PC-9 (cell line): ENCODE results near the gene CARD11. TPM values are rescaled to one million over a fixed set of nuclear protein-coding genes. Genes with fewer than 3 reads are reported as not detected.

ENCODE experiments used
- BruUV-seq: library from RNA; stranded (reverse); fragments of 400-500 nt; replicated peaks from 2 replicates; lab custom pipeline; 2021; lab: Mats Ljungman, UMichigan
- CTCF ChIA-PET: fragments of 300-600 bp; sonication (Branson Sonifier 250); formaldehyde crosslinking; loops from one replicate; lab custom pipeline; 2022; ENCODE audit warnings: antibody characterized with exemption; lab: Charles Lee
- POLR2A ChIA-PET: fragments of 300-600 bp; sonication (Branson Sonifier 250); formaldehyde crosslinking; loops from one replicate; lab custom pipeline; 2022; ENCODE audit warnings: antibody characterized with exemption; ENCODE audit not compliant: unreplicated experiment; lab: Charles Lee
- DNase-seq, 2 experiments: peaks; one replicate each; pipeline versions ENCODE4 v3.0.0 to v3.0.0-alpha.2; 2015 to 2022; ENCODE audit warnings: mixed read lengths in 1 of 2
- H2AFZ ChIP-seq: fragments of 200-600 bp; sonication (generic); 2 replicates; pipeline ENCODE4 v1.8.1; 2017; ENCODE audit warnings: antibody characterized with exemption
- H3F3A ChIP-seq: fragments of 200-600 bp; sonication (generic); 2 replicates; pipeline ENCODE4 v1.8.1; 2017; ENCODE audit warnings: antibody characterized with exemption, mild to moderate bottlenecking, low read depth; ENCODE audit not compliant: insufficient read depth
- H3K27ac ChIP-seq: fragments of 200-600 bp; sonication (generic); 2 replicates; pipeline ENCODE4 v1.6.1; 2016; ENCODE audit warnings: mixed run types
- H3K27me3 ChIP-seq: fragments of 200-600 bp; sonication (generic); 2 replicates; pipeline ENCODE4 v1.6.1; 2016; ENCODE audit warnings: low read depth, mixed run types; ENCODE audit not compliant: insufficient read depth
- H3K36me3 ChIP-seq: fragments of 200-600 bp; sonication (generic); 2 replicates; pipeline ENCODE4 v1.6.1; 2016; ENCODE audit warnings: low read depth, mixed run types
- H3K4me1 ChIP-seq: fragments of 200-600 bp; sonication (generic); replicated peaks from 2 replicates; pipeline ENCODE4 v1.6.1; 2016; ENCODE audit warnings: mixed run types; ENCODE audit not compliant: insufficient read depth
- H3K4me2 ChIP-seq: fragments of 200-600 bp; sonication (generic); 2 replicates; pipeline ENCODE4 v1.6.1; 2017; ENCODE audit warnings: mixed run types
- H3K4me3 ChIP-seq: fragments of 200-600 bp; sonication (generic); 2 replicates; pipeline ENCODE4 v1.6.1; 2016; ENCODE audit warnings: mixed run types
- H3K79me2 ChIP-seq: fragments of 200-600 bp; sonication (generic); 2 replicates; pipeline ENCODE4 v1.6.1; 2017; ENCODE audit warnings: low read depth, mixed run types
- H3K9me2 ChIP-seq: fragments of 200-600 bp; sonication (generic); 2 replicates; pipeline ENCODE4 v1.8.1; 2017; ENCODE audit warnings: mild to moderate bottlenecking; ENCODE audit not compliant: insufficient read depth
- H3K9me3 ChIP-seq: fragments of 200-600 bp; sonication (generic); 2 replicates; pipeline ENCODE4 v1.8.1; 2016; ENCODE audit warnings: low read depth; ENCODE audit not compliant: insufficient read depth
- H4K20me1 ChIP-seq: fragments of 200-600 bp; sonication (generic); 2 replicates; pipeline ENCODE4 v1.8.1; 2017; ENCODE audit not compliant: insufficient read depth
- EZH2 ChIP-seq: fragments of 200-600 bp; sonication (generic); IDR thresholded peaks from 2 replicates; pipeline ENCODE4 v1.8.0; 2017; ENCODE audit warnings: antibody characterized with exemption, low read depth
- intact Hi-C: fragments of 100-400 bp; cut with micrococcal nuclease; formaldehyde crosslinking; loops from one replicate; pipeline ENCODE4 v1.10.0; 2022; ENCODE audit not compliant: unreplicated experiment
- total RNA-seq: library from RNA; stranded (reverse); gene quantifications from 2 replicates; pipeline ENCODE4 v1.2.3, GENCODE V29; 2021
- TF ChIP-seq, protein P1 (sequence below): fragments of 200-600 bp; sonication (generic); conservative IDR thresholded peaks from 2 replicates; pipeline ENCODE4 v1.6.1; 2017; ENCODE audit warnings: mixed run types, antibody characterized with exemption, mild to moderate bottlenecking, moderate library complexity

Gene CARD11
- total RNA-seq, 1 experiment from 2014 or later = 62.6 TPM

DNA sequence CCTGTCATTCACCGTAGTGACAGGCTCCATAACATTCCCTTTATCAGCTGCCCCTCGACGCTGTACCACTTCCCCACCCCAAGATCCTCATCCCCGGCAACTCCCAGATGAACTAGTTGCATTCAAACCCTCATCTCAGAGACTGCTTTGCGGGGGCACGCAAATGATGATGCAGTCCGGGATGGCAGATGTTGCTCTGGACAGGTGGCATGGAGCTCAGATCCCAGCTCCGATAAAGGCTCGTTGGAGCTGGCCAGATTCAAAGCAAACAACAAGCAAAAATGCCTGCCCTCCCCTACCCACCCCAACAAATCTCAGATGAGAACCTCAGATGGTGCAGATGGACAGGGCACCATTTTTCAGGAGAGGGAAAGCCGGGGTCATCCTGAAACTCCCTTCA lies 46.7 kb downstream of the CARD11 start:
- Histone ChIP-seq H3K79me2 (0 out of 2 replicates have a peak, but pooled peaks cover 4% of the 10 kb centered on the region), H3K9me3 (peaks cover 2% of the 10 kb centered on the region; the same call in 1 of the 2 replicates), H3K36me3 (0 out of 2 replicates have a peak, but pooled peaks cover 5% of the 10 kb centered on the region), H3K4me1 (no peaks in the 10 kb centered on the region), H3K9me2 (no peaks in the 10 kb centered on the region), H3K27me3 (no peaks in the 10 kb centered on the region), H3K4me2 (no peak overlapping the region), H3K4me3 (no peak overlapping the region), H3K27ac (no peak overlapping the region), H4K20me1 (peaks cover 26% of the 10 kb centered on the region), H3F3A (no peaks in the 10 kb centered on the region), H2AFZ (no peak overlapping the region)
- TF ChIP-seq, protein P1, sequence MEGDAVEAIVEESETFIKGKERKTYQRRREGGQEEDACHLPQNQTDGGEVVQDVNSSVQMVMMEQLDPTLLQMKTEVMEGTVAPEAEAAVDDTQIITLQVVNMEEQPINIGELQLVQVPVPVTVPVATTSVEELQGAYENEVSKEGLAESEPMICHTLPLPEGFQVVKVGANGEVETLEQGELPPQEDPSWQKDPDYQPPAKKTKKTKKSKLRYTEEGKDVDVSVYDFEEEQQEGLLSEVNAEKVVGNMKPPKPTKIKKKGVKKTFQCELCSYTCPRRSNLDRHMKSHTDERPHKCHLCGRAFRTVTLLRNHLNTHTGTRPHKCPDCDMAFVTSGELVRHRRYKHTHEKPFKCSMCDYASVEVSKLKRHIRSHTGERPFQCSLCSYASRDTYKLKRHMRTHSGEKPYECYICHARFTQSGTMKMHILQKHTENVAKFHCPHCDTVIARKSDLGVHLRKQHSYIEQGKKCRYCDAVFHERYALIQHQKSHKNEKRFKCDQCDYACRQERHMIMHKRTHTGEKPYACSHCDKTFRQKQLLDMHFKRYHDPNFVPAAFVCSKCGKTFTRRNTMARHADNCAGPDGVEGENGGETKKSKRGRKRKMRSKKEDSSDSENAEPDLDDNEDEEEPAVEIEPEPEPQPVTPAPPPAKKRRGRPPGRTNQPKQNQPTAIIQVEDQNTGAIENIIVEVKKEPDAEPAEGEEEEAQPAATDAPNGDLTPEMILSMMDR = no peak
- TF ChIP-seq EZH2 = no peak
- DNase-seq = no peak
- CTCF ChIA-PET = no interaction called here
- no TSS peak for BruUV-seq
- POLR2A ChIA-PET = no interaction called here
- intact Hi-C loops = no loop called here

DNA sequence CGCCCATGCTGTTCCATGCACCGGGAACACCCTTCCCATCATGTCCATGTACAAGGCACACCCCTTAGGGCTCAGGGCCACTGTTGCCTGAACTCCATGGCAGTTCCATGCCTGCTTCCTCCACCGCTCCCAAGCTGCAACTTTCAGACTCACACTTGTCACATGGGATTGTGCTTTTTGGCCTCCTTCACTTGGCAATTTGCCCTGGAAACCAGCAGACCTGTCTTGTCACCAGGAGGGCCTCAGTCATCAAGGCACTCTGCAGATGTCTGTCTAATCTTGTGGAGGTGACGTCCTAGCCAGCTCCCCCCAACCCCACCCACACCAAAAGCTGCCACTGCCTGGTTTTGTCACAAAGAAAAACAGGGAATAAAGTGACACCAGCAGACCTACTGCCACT lies 47.5 kb downstream of the CARD11 start:
- Histone ChIP-seq H3K27me3 (no peaks in the 10 kb centered on the region), H3F3A (no peaks in the 10 kb centered on the region), H3K27ac (no peak overlapping the region), H3K79me2 (peaks cover 6% of the 10 kb centered on the region), H4K20me1 (peaks cover 24% of the 10 kb centered on the region), H3K4me1 (no peaks in the 10 kb centered on the region), H3K4me3 (no peak overlapping the region), H3K9me2 (no peaks in the 10 kb centered on the region), H3K36me3 (0 out of 2 replicates have a peak, but pooled peaks cover 4% of the 10 kb centered on the region), H3K9me3 (peaks cover 5% of the 10 kb centered on the region; the same call in 1 of the 2 replicates), H3K4me2 (no peak overlapping the region), H2AFZ (no peak overlapping the region)
- ChIA-PET POLR2A (no interaction called here), CTCF (interaction anchor here (0.6 kb wide), 1 partner anchor 69 kb away, joined by 7 read pairs; no protein-coding TSS in a partner anchor)
- no peak for TF ChIP-seq EZH2
- TF ChIP-seq, protein P1 = no peak
- no TSS peak for BruUV-seq
- intact Hi-C loops = no loop called here
- DNase-seq = no peak

DNA sequence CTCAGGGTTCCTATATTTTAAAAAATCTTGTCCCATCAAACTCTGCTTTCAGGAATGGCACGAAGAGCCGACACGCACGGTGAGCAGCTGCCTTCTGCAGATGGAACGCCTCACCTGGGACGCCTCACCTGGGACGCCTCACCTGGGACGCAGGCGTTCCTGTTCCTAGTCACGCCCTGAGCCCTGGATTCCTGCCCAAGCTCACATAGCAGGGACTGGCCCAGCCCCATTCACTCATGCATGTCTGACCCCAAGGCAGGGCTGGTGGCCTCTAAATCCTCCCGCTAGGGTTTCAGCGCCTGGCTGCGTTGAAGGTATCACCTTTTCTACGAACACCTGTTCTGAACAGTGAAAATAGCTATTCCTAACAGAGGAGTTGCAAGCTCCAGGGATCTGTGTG lies 49.8 kb downstream of the CARD11 start:
- ChIA-PET CTCF (no interaction called here), POLR2A (interaction anchor here (0.6 kb wide), 1 partner anchor 307 kb away, joined by 4 read pairs; no protein-coding TSS in a partner anchor)
- Histone ChIP-seq H2AFZ (no peak overlapping the region), H3K4me3 (no peak overlapping the region), H3K36me3 (no peaks in the 10 kb centered on the region), H3K4me2 (no peak overlapping the region), H3K4me1 (no peaks in the 10 kb centered on the region), H3K27me3 (no peaks in the 10 kb centered on the region), H3K27ac (no peak overlapping the region), H3K9me3 (peaks cover 5% of the 10 kb centered on the region; the same call in 1 of the 2 replicates), H4K20me1 (peaks cover 19% of the 10 kb centered on the region), H3K9me2 (no peaks in the 10 kb centered on the region), H3F3A (no peaks in the 10 kb centered on the region), H3K79me2 (peaks cover 6% of the 10 kb centered on the region)
- TF ChIP-seq, protein P1 = no peak
- TF ChIP-seq EZH2 = no peak
- intact Hi-C loops = no loop called here
- DNase-seq = no peak
- BruUV-seq = no TSS peak
